SH-SY5Y (cell line): Measurements from ENCODE around the gene LAMA5.

Source experiments
- GATA2 ChIP-seq: IDR thresholded peaks from 2 replicates; pipeline ENCODE4 v1.6.1; 2011; ENCODE audit warnings: mild to moderate bottlenecking, low read depth, low read length
- GATA3 ChIP-seq: IDR thresholded peaks from 2 replicates; pipeline ENCODE4 v1.6.1; 2011; ENCODE audit warnings: low read depth, mild to moderate bottlenecking, low read length, moderate library complexity

Gene LAMA5

GRCh38 chr20:62347151-62347404 is 20.0 kb downstream of the LAMA5 start:
- TF ChIP-seq GATA3 (no peak), GATA2 (no peak)

GRCh38 chr20:62346398-62347150 is 20.5 kb downstream of the LAMA5 start:
- TF ChIP-seq GATA2 (no peak), GATA3 (no peak)

- TF ChIP-seq GATA3 (no peak), GATA2 (no peak)
Observed at GRCh38 chr20:62345681-62346370, 21.3 kb downstream of the LAMA5 start.

GRCh38 chr20:62344782-62345181 is 22.3 kb downstream of the LAMA5 start:
- TF ChIP-seq GATA3 (no peak), GATA2 (no peak)

- no peak for TF ChIP-seq GATA3
- TF ChIP-seq GATA2: no peak
Observed at GRCh38 chr20:62344092-62344491, 23.0 kb downstream of the LAMA5 start.

GRCh38 chr20:62342910-62343309 is 24.2 kb downstream of the LAMA5 start:
- TF ChIP-seq GATA2 (no peak), GATA3 (no peak)

- TF ChIP-seq GATA2 (no peak), GATA3 (no peak)
Observed at GRCh38 chr20:62339647-62340062, 27.5 kb downstream of the LAMA5 start.

- TF ChIP-seq GATA3 (no peak), GATA2 (no peak)
Observed at GRCh38 chr20:62338294-62338620, 28.9 kb downstream of the LAMA5 start.

- no peak for TF ChIP-seq GATA3
- no peak for TF ChIP-seq GATA2
Observed at GRCh38 chr20:62337558-62338293, 29.4 kb downstream of the LAMA5 start.

- TF ChIP-seq GATA3 (no peak), GATA2 (no peak)
Observed at GRCh38 chr20:62336775-62337557, 30.1 kb downstream of the LAMA5 start.

GRCh38 chr20:62336329-62336728 is 30.8 kb downstream of the LAMA5 start:
- TF ChIP-seq GATA3 (no peak), GATA2 (no peak)

- no peak for TF ChIP-seq GATA3
- TF ChIP-seq GATA2: no peak
Observed at GRCh38 chr20:62335532-62335931, 31.6 kb downstream of the LAMA5 start.

GRCh38 chr20:62334881-62335280 is 32.2 kb downstream of the LAMA5 start:
- TF ChIP-seq GATA2 (no peak), GATA3 (no peak)
